Endothelial cell of umbilical vein (primary cell): ENCODE data around the gene XRCC4. TPM values are rescaled to one million over a fixed set of nuclear protein-coding genes. Genes with fewer than 3 reads are reported as not detected.
A peak's percentile ranks its signal among the peaks of the same experiment; 100 is the strongest.

Experiments
- BruUV-seq: library from RNA; stranded (reverse); fragments of 400-500 nt; replicated peaks from 2 replicates; lab custom pipeline; 2021; lab: Mats Ljungman, UMichigan
- CTCF ChIA-PET: fragments of 300-600, 350-600 bp; sonication (Branson Sonifier 250); formaldehyde crosslinking; loops from one replicate; lab custom pipeline; 2021; ENCODE audit warnings: antibody characterized with exemption, inconsistent platforms; lab: Charles Lee
- POLR2A ChIA-PET: fragments of 300-600, 350-600 bp; sonication (Branson Sonifier 250); formaldehyde crosslinking; loops from one replicate; lab custom pipeline; 2021; ENCODE audit warnings: antibody characterized with exemption, inconsistent platforms; lab: Charles Lee
- DNase-seq: peaks from one replicate; pipeline ENCODE4 v3.0.0-alpha.2; 2011; ENCODE audit warnings: low read depth, low spot score
- FAIRE-seq: peaks from 2 replicates; lab custom pipeline; 2011; peaks lifted over from hg19 to GRCh38; lab: Jason Lieb, UNC
- H2AFZ ChIP-seq: 2 replicates; pipeline ENCODE4 v1.6.0; 2012; ENCODE audit warnings: low read depth, low read length, control low read depth, inconsistent platforms
- H3K27ac ChIP-seq: 2 replicates; pipeline ENCODE4 v1.5.1; 2011; ENCODE audit warnings: low read depth, mild to moderate bottlenecking, control low read depth, low read length, moderate library complexity; ENCODE audit not compliant: insufficient read depth
- H3K27me3 ChIP-seq, 2 experiments: 2 replicates each; pipeline versions ENCODE4 v1.6.0 to v1.6.1; 2011; ENCODE audit warnings: low read length in 2 of 2, mixed read lengths in 1 of 2; ENCODE audit not compliant: control insufficient read depth in 2 of 2, insufficient read depth in 2 of 2
- H3K36me3 ChIP-seq, 2 experiments: 2 replicates in 1 of 2; 3 replicates in 1 of 2; pipeline ENCODE4 v1.5.1; 2011; ENCODE audit warnings: low read length in 2 of 2, mild to moderate bottlenecking in 1 of 2, moderate library complexity in 1 of 2; ENCODE audit not compliant: control insufficient read depth in 2 of 2, insufficient read depth in 2 of 2; ENCODE audit errors: extremely low read depth in 1 of 2
- H3K4me1 ChIP-seq: 3 replicates; pipeline ENCODE4 v1.5.1; 2011; ENCODE audit warnings: mild to moderate bottlenecking, low read length; ENCODE audit not compliant: control insufficient read depth, insufficient read depth; ENCODE audit errors: extremely low read depth
- H3K4me2 ChIP-seq: 2 replicates; pipeline ENCODE4 v1.6.1; 2011; ENCODE audit warnings: low read length, control low read depth, mixed read lengths; ENCODE audit not compliant: insufficient read depth
- H3K4me3 ChIP-seq, 3 experiments: fragments of 200-600 bp in 1 of 3; sonication (generic), shearing (Covaris generic) in 1 of 3; replicated peaks in 1 of 3; 2 replicates each; pipeline ENCODE4 v1.5.1; 2011 to 2016; ENCODE audit warnings: control low read depth in 3 of 3, low read length in 3 of 3, mild to moderate bottlenecking in 2 of 3, inconsistent platforms in 1 of 3, low read depth in 1 of 3, moderate library complexity in 1 of 3; ENCODE audit not compliant: insufficient read depth in 1 of 3
- H3K79me2 ChIP-seq: 2 replicates; pipeline ENCODE4 v1.6.0; 2012; ENCODE audit warnings: low read length, inconsistent platforms; ENCODE audit not compliant: control insufficient read depth, insufficient read depth
- H3K9ac ChIP-seq: replicated peaks from 2 replicates; pipeline ENCODE3; 2011; ENCODE audit warnings: low read length, control low read depth; ENCODE audit not compliant: insufficient read depth; ENCODE audit errors: extremely low read depth
- H3K9me1 ChIP-seq: replicated peaks from 3 replicates; pipeline ENCODE4 v1.6.0; 2011; ENCODE audit warnings: mild to moderate bottlenecking, low read length; ENCODE audit not compliant: control insufficient read depth, insufficient read depth; ENCODE audit errors: extremely low read depth
- H3K9me3 ChIP-seq: replicated peaks from 2 replicates; pipeline ENCODE4 v1.5.1; 2012; ENCODE audit warnings: low read length, inconsistent platforms; ENCODE audit not compliant: control insufficient read depth, insufficient read depth
- H4K20me1 ChIP-seq: replicated peaks from 2 replicates; pipeline ENCODE3; 2011; ENCODE audit warnings: mild to moderate bottlenecking, low read length; ENCODE audit not compliant: control insufficient read depth, insufficient read depth; ENCODE audit errors: extremely low read depth
- EZH2 ChIP-seq: IDR thresholded peaks from 2 replicates; pipeline ENCODE4 v1.6.1; 2012; ENCODE audit warnings: borderline replicate concordance, low read depth, mild to moderate bottlenecking, moderate library complexity, low read length, inconsistent platforms; ENCODE audit not compliant: severe bottlenecking
- FOS ChIP-seq: IDR thresholded peaks from 2 replicates; pipeline ENCODE4 v1.6.1; 2011; ENCODE audit warnings: mild to moderate bottlenecking, low read length, moderate library complexity, borderline replicate concordance; ENCODE audit not compliant: insufficient read depth
- MYC ChIP-seq: IDR thresholded peaks from one replicate; pipeline ENCODE4 v1.6.1; 2011; ENCODE audit warnings: mild to moderate bottlenecking, low read depth, low read length
- POLR2AphosphoS5 ChIP-seq: IDR thresholded peaks from 2 replicates; pipeline ENCODE4 v1.6.1; 2012; ENCODE audit warnings: low read depth, mild to moderate bottlenecking, control low read depth, low read length, moderate library complexity; ENCODE audit not compliant: insufficient read depth
- dilution Hi-C: fragments of 300-500 bp; cut with MboI; formaldehyde crosslinking; loops from one replicate; pipeline ENCODE4 v1.15.0; 2019; ENCODE audit warnings: low sequenced_read_pairs; ENCODE audit not compliant: extremely low pct_ligation_motif_present
- intact Hi-C: fragments of 100-400 bp; cut with micrococcal nuclease; formaldehyde crosslinking; loops from one replicate; pipeline ENCODE4 v1.10.0; 2022
- polyA plus RNA-seq, 4 experiments: library from polyadenylated mRNA; depleted of rRNA in 3 of 4; stranded (reverse) in 3 of 4; unstranded in 1 of 4; fragments of >200 nt; gene quantifications; 2 replicates each; pipeline versions ENCODE4 v1.2.1 to v1.2.3, GENCODE V29; 2011 to 2012; ENCODE audit warnings: missing spikeins in 1 of 4
- total RNA-seq: library from RNA; stranded (reverse); gene quantifications from 2 replicates; pipeline ENCODE4 v1.2.3, GENCODE V29; 2021

Gene XRCC4
- total and polyA plus RNA-seq, 2 donors (not counting 3 experiments of a cell fraction or from before 2014, with no cell fraction given), result 1.3 to 7.7 TPM

GRCh38 chr5:83265318-83265717, 188.0 kb downstream of the XRCC4 start:
- ChIA-PET CTCF (no interaction called here), POLR2A (no interaction called here)
- no TSS peak for BruUV-seq
- H3K36me3 ChIP-seq, result no peaks in the 10 kb centered on the region
- H3K79me2 ChIP-seq, result no peaks in the 10 kb centered on the region
- intact Hi-C loops (no loop called here), dilution Hi-C loops (no loop called here)
- no peaks in the 10 kb centered on the region for H3K27me3 ChIP-seq
- H3K9me1 ChIP-seq, result no peaks in the 10 kb centered on the region
- H2AFZ ChIP-seq, result no peak overlapping the region
- no peaks in the 10 kb centered on the region for H3K4me1 ChIP-seq
- no peak overlapping the region for H3K27ac ChIP-seq
- no peak overlapping the region for H3K9ac ChIP-seq
- no peak overlapping the region for H3K4me2 ChIP-seq
- H4K20me1 ChIP-seq, result no peaks in the 10 kb centered on the region
- FAIRE-seq (no peak), DNase-seq (peak; percentile 66)
- TF ChIP-seq EZH2 (no peak), POLR2AphosphoS5 (peak; percentile 27)
- no peak overlapping the region for H3K4me3 ChIP-seq
- H3K9me3 ChIP-seq, result no peaks in the 10 kb centered on the region

GRCh38 chr5:83270311-83270710, 193.0 kb downstream of the XRCC4 start:
- H3K79me2 ChIP-seq, result no peaks in the 10 kb centered on the region
- no peak overlapping the region for H3K27ac ChIP-seq
- no peaks in the 10 kb centered on the region for H3K9me3 ChIP-seq
- no peaks in the 10 kb centered on the region for H3K27me3 ChIP-seq
- H3K9me1 ChIP-seq, result no peaks in the 10 kb centered on the region
- H2AFZ ChIP-seq, result no peak overlapping the region
- no TSS peak for BruUV-seq
- H3K4me3 ChIP-seq, result no peak overlapping the region
- FAIRE-seq, result no peak
- no peak for DNase-seq
- H4K20me1 ChIP-seq, result no peaks in the 10 kb centered on the region
- H3K4me1 ChIP-seq, result no peaks in the 10 kb centered on the region
- POLR2A ChIA-PET, result no interaction called here
- H3K9ac ChIP-seq, result no peak overlapping the region
- H3K36me3 ChIP-seq, result no peaks in the 10 kb centered on the region
- TF ChIP-seq MYC, result no peak
- TF ChIP-seq FOS, result no peak
- intact Hi-C loops (no loop called here), dilution Hi-C loops (no loop called here)
- no peak overlapping the region for H3K4me2 ChIP-seq
- CTCF ChIA-PET, result no interaction called here
